C4-2B (cell line): Measurements from ENCODE around the gene JMJD8.

Source experiments
- ZFX ChIP-seq: fragments of 450-650 bp; IDR thresholded peaks from 2 replicates; pipeline ENCODE4 v1.6.1; 2017
- TF ChIP-seq, protein P1 (sequence below): fragments of 450-650 bp; conservative IDR thresholded peaks from 2 replicates; pipeline ENCODE4 v1.5.1; 2017; ENCODE audit warnings: mild to moderate bottlenecking

DNA sequence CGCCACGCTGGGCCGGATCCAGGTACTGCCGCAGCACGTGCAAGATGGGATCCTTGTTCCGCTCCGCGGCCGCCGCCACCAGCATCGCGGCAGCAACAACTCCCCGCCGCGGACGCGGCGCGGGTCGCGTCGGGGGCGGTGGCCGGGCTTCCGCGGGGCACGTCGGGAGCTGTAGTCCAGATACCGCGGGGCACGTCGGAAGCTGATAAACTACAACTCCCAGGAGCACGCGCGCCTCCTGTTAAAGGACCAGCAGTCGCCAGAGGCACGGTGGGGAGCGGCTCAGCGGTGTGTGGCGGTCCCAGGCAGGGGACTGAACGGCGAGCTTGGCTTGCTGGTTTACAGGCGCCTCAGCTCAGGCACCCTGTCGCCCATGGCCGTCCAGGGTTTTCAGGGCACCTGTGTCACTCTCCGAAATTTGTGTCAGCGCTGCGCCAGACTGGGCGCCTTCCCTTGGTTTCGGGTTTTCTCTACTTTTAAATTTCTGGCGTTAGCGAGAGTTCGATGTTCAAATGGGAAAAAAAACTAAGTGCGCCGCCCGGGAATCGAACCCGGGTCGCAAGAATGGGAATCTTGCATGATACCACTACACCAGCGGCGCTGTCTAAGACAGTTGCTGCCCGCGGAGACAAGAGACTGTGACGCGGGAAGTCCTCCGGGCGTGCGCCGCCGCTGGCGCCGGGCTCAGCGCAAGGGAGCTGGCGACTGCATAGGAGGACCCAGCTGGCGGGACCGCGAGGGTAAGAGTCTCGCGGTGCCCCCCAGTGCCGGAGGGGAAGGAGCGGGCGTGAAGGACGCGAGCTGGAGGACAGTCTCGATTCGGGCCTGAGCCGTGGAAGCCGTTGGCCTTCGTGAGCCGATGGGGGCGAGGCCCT lies 47.7 kb downstream of the JMJD8 start, which contains the start of gene METTL26:
- TF ChIP-seq, protein P1, sequence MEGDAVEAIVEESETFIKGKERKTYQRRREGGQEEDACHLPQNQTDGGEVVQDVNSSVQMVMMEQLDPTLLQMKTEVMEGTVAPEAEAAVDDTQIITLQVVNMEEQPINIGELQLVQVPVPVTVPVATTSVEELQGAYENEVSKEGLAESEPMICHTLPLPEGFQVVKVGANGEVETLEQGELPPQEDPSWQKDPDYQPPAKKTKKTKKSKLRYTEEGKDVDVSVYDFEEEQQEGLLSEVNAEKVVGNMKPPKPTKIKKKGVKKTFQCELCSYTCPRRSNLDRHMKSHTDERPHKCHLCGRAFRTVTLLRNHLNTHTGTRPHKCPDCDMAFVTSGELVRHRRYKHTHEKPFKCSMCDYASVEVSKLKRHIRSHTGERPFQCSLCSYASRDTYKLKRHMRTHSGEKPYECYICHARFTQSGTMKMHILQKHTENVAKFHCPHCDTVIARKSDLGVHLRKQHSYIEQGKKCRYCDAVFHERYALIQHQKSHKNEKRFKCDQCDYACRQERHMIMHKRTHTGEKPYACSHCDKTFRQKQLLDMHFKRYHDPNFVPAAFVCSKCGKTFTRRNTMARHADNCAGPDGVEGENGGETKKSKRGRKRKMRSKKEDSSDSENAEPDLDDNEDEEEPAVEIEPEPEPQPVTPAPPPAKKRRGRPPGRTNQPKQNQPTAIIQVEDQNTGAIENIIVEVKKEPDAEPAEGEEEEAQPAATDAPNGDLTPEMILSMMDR, result no peak
- peak; percentile 44 for TF ChIP-seq ZFX
